T1000 (cell line): ENCODE measurements around the gene KDR.

ENCODE experiments used
- DNase-seq: peaks from one replicate; lab custom pipeline; 2025; ENCODE audit warnings: mixed read lengths; lab: John Stamatoyannopoulos, UW

KDR gene

DNA sequence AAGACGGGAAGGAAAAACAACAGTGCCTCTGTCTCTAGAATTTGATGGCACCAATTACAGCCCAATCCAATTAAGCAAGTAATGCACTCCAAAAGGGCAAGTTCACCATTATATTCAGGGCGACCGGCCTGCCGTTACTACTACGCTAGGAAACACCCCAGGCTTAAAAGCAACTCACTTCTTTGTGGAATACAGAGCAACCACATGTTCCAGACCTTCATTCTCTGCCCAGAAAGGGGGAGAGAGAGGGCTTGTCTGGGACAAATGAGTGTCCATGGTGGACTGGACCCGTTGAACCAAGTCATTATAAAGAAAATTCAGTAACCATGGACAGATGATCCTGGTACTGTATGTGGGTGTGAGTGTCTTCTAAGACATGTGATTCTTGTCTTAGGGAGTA, 1.6 kb downstream of the KDR start:
- DNase-seq: no peak

GRCh38 chr4:55122235-55122634, 3.2 kb downstream of the KDR start:
- no peak for DNase-seq

DNA sequence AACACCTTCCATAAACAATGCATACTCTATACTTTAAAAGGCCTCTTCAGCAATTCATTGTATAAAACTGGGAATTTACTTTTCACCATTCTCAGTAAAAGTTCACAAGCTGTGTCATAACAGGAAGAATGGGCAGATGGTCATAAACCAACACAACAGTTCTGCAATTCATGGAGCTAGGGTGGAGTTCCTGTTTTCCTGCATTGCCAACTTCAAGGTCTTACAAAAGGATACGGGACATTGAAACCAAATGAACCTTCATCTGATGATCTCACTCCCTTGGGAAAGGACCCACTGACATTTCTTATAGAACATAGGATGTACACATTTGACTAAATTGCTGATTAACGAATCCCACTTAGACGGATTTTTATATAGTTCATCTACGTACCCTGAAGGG, 4.1 kb downstream of the KDR start:
- DNase-seq: no peak

DNA sequence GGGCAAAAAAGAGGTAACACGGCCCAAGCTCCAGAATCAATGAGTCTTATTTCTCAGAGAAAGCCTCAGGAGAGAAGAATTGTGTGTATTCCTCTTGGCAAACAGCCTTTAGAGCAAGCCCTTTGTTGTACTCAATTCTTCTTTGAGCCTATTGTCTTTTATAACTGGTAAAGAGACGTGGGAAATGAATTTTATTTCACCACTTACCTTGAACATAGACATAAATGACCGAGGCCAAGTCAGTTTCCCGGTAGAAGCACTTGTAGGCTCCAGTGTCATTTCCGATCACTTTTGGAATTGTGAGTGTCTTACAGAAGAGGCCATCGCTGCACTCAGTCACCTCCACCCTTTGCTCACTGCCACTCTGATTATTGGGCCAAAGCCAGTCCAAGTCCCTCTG, 7.0 kb downstream of the KDR start:
- no peak for DNase-seq

- DNase-seq: no peak
These were observed 7.9 kb downstream of the KDR start for GRCh38 chr4:55117511-55117910.

- no peak for DNase-seq
These were observed 8.9 kb downstream of the KDR start for GRCh38 chr4:55116450-55116849.

- no peak for DNase-seq
These were observed 13.8 kb downstream of the KDR start for GRCh38 chr4:55111601-55112000.

- no peak for DNase-seq
These were observed 15.3 kb downstream of the KDR start for GRCh38 chr4:55110131-55110530.

- DNase-seq: no peak
These were observed 18.3 kb downstream of the KDR start for GRCh38 chr4:55107054-55107453.

DNA sequence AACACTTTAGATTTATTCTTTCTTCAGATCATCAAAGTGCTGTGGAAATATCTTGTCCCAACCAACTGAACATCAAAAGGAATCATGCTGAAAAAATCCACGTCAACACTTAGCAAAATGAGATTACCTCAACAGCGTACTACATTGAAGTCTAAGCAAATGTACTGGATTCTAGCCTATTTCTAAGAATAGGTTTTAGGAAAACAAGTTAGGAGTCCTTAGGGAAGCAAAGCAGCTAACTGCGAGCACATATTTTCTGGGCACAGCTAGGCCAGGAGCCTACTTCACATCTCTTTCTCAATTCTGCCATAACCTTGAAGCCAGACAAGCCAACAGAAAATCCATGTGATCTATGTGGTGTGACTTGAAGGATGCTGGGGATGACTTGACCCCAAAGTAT, 22.2 kb downstream of the KDR start:
- no peak for DNase-seq

- no peak for DNase-seq
These were observed 25.6 kb downstream of the KDR start for GRCh38 chr4:55099816-55100215.

DNA sequence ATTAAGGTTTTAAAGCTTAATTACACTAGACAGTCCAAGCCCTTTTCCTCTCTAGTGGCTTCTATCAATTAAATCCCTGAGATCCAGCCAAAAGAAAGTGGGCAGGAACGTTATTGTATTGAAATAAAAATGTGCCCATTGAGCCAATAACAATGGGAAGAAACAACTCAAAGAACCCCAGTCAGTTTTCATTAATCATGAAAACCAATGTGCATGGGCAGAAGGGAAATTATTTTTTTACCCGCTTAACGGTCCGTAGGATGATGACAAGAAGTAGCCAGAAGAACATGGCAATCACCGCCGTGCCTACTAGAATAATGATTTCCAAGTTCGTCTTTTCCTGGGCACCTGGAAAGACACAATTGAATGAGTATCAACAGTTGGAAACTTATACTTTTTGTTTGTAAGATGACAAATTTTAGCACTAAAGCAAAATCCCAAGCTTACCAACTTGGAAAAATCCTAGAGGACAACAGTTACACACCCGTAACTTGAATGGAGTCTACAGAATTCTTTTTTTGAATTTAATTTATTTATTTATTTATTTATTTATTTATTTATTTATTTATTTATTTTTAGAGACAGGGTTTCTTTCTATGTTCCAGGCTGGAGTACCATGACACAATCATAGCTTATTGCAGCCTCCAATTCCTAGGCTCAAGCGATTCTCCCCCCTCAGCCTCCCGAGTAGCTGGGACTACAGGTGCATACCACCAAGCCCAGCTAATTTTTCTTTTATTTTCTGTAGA, 26.8 kb downstream of the KDR start:
- no peak for DNase-seq

DNA sequence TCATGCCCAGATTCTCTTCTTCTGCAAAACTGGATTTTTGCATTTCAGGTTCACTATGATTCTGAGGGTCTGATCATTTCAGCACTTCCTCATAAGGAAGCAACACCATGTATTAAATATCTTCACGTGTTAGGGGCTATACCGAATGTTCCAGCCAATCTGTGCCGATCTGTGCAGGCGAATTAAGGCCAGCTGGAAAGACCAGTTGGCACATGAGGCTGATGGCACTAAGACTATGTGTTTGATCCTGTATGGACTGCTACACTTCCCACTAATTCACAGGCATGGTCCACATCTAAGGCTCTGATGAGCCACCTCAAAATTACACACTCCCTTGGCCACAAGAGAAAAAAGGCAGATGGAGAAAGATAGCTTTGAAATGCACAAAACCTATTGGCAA, 28.8 kb downstream of the KDR start:
- no peak for DNase-seq

GRCh38 chr4:55096045-55096444, 29.4 kb downstream of the KDR start:
- DNase-seq: no peak

GRCh38 chr4:55092504-55092903, 32.9 kb downstream of the KDR start:
- no peak for DNase-seq

DNA sequence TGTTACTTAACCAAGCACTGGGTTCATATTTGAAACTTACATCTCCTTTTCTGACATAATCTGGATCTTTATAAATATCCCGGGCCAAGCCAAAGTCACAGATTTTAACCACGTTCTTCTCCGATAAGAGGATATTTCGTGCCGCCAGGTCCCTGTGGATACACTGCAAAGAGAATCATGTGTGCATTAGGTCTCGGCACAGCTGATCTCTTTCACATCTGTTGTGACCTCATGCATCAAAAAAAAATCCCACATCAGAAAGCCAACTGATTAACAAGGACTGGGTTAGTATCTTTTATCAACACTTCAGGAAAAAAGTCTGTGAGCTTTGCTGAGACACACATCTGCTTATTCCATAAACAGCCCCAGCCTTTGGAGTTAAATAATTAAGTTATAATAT, 35.5 kb downstream of the KDR start:
- DNase-seq: no peak

GRCh38 chr4:55087913-55088260, 37.5 kb downstream of the KDR start:
- DNase-seq: no peak

DNA sequence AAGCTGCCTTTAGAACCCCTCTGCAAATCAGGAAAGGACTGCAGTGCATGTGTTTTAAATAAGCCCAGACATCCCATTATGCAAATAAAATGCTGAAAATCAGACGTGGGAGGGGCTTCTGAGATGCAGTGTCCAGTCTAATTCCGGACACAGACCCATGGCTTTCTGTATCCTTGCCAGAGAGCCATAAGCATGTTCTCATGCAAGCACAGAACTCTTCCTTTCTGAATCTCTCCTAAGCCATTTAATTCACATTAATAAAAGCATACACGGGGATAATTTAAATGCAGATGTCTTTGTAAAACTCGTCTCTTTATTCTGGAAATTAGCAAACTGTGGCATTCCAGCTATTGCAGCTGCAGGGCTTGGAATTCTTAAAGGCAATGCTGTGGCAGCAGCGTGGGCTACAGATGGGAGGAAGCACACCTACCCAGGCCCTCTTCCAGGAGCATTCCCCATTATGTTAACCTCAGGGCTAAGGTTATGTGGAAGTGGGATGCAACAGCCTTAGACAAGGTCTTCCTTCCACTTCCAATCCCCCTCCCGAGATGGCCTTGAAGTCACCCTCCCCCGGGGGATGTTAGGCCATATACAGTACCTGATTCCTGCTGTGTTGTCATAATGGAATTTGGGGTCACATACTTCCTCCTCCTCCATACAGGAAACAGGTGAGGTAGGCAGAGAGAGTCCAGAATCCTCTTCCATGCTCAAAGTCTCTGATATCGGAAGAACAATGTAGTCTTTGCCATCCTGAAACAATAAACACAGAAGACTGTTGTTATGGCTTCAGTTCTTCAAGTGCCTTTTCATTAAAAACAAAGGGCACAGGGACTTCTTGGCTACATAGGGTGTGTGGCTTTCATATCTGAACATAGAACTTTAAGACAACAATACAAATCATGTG, 38.1 kb downstream of the KDR start:
- DNase-seq: no peak

- no peak for DNase-seq
These were observed 38.8 kb downstream of the KDR start for GRCh38 chr4:55086578-55086977.

DNA sequence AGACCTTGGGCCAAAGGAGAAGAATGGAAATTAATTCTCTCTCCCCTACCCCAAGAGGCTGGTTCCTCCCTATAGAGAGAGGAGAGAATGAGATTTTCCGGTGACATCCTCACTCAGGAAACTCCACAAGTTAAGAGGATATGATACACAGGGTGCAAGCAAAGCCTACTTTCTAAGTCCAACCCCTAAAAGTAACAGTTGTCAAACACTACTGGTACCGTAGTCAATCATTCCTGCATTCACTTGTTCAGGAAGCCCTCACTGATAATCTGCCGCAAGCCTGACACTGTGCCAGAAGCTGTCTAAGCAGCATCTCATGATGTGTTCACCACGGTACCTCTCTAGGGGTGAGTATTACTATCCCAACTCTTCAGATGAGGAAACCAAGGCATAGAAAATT, 41.7 kb downstream of the KDR start:
- DNase-seq: no peak

DNA sequence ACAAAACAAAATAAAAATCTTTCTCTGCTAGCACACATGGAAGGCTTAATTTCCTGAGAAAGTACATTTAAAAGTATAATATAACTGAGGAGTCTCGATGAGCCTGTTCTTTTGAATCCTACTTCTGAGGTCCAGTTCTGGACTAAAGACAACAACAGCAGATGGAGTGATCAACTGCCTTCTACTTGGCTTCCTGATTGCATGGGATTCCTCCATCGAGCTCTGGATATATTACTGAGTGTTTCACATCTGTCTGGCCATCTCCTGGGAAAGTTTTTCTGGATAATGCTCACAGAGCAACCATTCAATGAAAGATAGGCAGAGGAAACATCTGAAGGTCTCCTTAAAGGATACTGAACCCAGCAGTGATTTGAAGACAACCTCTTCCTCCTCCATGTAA, 42.6 kb downstream of the KDR start:
- DNase-seq: no peak

DNA sequence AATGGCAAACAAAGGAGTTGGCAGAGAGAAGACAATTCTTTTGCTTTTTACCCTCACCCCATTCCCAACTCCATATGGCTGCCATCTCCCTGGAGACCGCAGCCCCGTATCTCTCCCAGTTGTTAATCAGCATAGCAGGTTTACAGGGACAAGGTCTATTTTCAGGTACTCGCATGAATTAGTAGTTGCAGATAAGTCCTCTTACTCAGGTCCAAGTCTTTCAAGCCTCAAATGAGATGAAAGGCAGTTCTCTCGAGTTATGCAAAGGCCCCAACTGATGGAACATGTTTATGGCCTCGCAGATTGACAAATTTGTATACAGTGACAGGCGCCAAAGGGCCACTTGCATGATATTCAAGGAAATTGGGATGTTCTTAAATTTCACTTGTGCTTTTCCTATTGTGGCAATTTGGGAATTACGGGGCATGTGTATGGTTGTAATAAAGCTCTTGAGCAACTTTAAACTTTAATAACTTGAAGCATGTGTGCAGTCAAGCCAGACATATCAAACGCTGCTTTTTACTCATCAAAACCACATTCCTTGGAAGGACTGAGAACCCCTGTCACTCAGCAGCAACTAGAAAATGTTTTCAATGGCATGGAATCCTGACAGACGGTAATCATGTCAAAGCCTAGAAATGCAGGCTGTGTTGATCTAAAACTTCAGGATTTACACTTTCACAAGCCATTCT, 45.1 kb downstream of the KDR start:
- no peak for DNase-seq
